Measurements from ENCODE around the gene C6orf89. TPM values are rescaled to one million over a fixed set of nuclear protein-coding genes. Genes with fewer than 3 reads are reported as not detected.

The C6orf89 gene, protein sequence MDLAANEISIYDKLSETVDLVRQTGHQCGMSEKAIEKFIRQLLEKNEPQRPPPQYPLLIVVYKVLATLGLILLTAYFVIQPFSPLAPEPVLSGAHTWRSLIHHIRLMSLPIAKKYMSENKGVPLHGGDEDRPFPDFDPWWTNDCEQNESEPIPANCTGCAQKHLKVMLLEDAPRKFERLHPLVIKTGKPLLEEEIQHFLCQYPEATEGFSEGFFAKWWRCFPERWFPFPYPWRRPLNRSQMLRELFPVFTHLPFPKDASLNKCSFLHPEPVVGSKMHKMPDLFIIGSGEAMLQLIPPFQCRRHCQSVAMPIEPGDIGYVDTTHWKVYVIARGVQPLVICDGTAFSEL
- 10 to 100 TPM; 56.5 to 59.9 TPM for total RNA-seq
- long read RNA-seq, donor 1, full-length matches to known transcripts = 18 of 30 reads
- long read RNA-seq, donor 1, partial matches to known transcripts = 0 of 30 reads
- long read RNA-seq, donor 1, other reads (novel, unspliced or antisense) = 12 of 30 reads
- long read RNA-seq, donor 2, full-length matches to known transcripts = 65 of 94 reads
- long read RNA-seq, donor 2, partial matches to known transcripts = 6 of 94 reads
- long read RNA-seq, donor 2, other reads (novel, unspliced or antisense) = 23 of 94 reads

DNA sequence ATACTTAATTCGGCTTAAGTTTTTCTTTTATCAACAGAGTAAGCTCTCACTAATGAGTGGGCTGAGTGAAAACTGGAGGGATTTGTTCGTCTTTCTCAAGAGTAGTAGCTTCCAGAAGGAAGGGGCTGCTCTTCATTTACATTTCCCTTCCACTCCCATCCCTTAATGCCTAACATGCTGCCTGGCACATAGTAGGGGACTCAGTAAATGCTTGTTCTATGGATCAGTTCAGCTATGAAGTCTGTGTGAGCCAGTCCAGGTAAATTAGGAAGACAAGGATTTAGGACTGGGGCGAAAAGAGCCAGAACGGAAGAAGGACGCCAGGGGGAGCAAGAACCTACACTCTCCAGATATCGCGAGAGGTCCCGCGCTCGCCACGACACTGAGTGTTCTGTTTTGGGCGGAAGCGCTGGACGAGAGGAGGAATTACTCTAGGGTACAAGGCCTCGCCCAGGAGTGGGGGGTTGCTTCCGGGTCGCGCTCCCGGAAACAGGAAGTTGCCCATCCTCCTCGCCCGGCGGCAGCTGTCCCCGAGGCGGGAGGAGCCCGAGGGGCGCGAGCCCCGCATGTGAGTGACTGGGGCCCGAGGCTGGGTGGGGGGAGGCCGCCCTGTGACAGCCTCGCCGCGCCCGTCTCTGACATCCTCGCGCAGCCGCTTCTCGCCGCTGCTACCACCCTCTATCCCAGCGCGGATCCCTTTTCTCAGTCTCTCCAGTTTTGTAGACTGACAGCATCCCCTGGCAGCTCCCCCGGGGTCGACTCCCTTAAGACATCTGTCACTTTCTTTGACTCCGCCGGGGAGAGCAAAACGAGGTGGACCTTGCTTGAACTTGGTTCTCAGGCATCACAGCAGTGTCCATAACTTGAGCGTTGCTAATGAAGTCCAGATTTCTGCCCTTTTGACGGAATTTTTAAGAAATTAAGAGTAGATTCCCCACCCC is at the start of gene C6orf89:
Gene C6orf89, plus strand, starts transcription at position 492 of the 941 bp plus-strand sequence. CDS start 13,493 bp downstream, outside the sequence.
- peak; percentile 99 for DNase-seq (ENCODE audit: low spot score)
- intact Hi-C loops (cut with DNase I) = loop anchor here in 1 of 2 donors (5.0 to 10.0 kb wide), 2 partner anchors 129 to 312 kb away; no protein-coding TSS in a partner anchor

DNA sequence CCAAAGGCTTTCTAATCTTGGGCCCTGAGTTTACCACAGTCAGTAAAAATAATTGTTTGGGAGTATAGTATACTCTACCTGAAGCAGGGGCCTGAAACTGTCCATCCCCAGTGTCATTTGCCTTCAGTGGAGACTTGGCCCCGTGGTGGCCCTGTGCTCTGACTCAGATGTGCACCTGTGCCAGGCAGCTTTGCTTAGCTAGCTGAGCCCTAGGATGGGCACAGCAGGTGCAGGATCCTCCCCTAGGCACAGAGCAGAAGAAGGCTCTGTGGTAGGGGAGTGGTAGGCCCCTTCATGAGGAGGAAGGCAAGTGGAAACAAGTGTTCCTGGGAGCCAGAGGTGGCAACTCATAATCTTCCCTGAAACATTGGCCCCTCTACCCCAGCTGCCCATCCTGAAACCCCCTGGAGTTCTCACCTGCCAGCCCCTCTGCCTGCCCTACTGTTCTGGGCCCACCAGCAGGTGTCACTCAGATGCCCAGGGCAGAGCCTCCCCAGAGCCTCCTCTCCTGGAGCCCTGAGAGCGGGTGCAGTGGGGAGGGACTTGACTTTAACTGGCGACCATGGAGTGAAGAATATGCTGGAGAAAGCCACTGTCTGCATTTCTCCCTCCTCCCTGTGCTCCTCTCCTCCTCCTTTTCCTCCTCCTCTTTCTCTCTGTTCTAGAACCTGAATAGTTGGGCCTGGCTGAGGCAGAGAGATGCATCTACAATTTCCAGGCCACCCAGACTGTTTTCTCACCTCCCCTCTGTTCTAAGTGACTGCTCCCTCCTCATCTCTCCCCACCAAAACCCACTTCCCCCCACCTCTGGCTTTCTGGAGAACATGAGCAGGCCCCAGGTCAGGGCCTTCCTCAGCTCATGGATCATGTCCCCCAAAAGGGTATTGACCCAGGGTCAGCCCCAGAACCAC is 49.4 kb upstream of the C6orf89 start:
- intact Hi-C loops (cut with DNase I) = no loop called here
- no peak for DNase-seq (ENCODE audit: low spot score)

DNA sequence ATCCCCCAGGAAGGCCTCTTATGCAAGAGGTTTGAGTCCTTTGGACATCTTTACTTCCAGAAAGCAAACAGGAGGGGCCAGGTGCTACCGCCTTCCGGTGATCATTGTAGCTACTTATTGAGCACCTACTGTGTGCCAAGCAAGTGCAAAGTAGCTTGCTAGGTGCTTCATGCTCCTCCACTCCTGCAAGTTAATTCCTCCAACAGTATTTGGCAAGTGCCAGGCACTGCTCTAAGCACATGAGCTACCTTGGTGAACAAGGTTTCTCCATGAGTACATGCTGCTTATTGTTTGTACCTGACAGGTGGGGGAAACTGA is 48.8 kb upstream of the C6orf89 start:
- DNase-seq (ENCODE audit: low spot score) = no peak
- intact Hi-C loops (cut with DNase I) = no loop called here

DNA sequence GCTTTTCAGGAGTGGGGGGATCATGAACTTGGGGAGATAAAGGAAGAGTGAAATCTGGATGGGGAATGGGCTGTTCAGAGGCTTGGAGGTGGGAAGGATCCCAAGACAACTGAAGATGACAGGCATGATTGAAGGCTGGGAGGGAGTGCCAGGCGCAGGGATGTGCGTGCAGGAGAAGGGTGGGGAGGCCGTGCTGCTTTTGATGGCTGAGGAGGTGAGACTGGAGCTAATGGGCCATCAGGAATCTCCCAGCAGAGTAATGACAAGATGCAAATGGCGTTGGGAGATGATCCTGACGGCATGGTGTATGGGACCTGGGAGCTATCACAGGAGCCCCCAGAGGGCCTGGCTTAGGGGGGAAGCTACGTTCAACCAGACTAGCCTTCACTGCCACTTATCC is 48.1 kb upstream of the C6orf89 start:
- no peak for DNase-seq (ENCODE audit: low spot score)
- intact Hi-C loops (cut with DNase I) = loop anchor here in 1 of 2 donors (1.0 kb wide), 1 partner anchor 71 kb away; no protein-coding TSS in a partner anchor

DNA sequence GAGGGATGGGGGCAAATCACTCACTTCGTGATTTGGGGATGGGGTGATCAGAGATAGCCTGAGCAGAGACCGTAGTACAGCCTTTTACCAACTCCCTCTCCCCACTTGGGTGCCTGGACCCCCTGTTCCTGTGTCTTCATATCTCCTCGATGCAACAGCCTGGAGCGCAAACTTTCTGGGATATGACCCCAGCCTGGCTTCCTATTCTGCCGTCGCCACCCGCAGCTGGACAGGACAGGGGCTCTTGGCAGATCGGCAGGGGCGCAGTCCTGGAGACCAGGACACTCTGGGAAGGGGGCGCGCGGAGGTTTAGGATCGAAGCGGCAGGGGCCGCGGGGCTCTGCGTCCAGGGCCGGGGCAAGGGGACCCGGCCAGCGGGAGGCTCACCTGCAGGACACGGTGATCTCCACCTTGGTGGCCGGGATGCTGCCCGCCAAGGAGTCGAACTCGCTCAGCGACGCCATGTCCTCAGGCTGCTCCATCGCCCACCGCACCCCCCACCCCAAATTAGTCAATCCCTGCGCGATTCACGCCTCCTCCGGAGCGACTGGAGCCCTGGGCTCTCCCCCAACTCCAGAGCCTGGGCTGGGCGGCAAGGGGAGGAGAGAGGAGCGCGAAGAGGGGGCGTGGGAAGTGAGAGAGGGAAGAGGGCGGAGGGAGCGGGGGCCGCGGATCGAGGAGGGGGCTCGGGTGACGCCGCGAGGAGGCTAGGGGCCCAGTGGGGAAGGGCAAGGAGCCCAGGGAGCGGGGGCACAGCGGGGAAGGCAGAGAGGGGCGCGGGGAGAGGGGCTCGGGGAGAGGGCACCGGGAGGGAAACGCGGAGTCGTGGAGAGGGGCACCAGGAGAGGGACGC is 46.6 kb upstream of the C6orf89 start, which contains the start of gene CPNE5:
Gene CPNE5, minus strand, starts transcription at position 549 of the 853 bp plus-strand sequence. Its CDS starts 67 bp downstream, at position 482.
- intact Hi-C loops (cut with DNase I) = loop anchor here in 1 of 2 donors (1.0 kb wide), 1 partner anchor 73 kb away; no protein-coding TSS in a partner anchor
- DNase-seq (ENCODE audit: low spot score) = no peak

DNA sequence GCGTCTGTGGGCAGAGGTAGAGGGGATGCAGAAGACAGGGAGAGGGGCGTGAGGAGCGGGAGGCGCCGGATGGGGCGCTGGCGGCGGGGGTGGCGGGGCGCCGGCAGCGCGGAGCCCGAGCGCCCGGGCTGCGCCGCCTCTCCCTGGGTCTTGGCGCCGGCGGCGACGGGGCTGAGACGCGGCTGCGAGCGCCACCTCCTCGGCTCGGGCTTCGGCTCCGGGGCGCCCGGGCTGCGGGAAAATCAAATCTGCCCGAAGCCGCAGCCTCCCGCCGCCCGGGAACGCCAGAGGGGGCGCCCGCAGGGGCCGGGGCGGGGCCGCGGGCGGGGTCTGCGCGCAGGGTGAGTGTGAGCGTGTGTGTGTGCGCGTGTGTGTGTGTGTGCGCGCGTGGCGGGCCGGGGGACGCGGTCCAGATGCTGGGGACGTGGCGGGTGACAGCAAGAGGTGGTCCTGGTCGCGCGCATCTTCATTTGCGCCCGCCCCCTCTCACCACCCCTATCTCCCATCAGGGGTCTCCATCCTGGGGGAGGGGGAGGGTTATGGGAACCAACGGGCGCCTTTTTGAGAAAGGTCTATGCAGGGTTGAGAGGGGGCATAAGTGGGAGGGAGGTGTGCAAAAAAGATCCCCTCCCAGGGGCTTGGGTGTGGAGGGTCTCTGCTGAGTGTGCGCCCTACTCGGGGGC is 45.9 kb upstream of the C6orf89 start:
- intact Hi-C loops (cut with DNase I) = no loop called here

DNA sequence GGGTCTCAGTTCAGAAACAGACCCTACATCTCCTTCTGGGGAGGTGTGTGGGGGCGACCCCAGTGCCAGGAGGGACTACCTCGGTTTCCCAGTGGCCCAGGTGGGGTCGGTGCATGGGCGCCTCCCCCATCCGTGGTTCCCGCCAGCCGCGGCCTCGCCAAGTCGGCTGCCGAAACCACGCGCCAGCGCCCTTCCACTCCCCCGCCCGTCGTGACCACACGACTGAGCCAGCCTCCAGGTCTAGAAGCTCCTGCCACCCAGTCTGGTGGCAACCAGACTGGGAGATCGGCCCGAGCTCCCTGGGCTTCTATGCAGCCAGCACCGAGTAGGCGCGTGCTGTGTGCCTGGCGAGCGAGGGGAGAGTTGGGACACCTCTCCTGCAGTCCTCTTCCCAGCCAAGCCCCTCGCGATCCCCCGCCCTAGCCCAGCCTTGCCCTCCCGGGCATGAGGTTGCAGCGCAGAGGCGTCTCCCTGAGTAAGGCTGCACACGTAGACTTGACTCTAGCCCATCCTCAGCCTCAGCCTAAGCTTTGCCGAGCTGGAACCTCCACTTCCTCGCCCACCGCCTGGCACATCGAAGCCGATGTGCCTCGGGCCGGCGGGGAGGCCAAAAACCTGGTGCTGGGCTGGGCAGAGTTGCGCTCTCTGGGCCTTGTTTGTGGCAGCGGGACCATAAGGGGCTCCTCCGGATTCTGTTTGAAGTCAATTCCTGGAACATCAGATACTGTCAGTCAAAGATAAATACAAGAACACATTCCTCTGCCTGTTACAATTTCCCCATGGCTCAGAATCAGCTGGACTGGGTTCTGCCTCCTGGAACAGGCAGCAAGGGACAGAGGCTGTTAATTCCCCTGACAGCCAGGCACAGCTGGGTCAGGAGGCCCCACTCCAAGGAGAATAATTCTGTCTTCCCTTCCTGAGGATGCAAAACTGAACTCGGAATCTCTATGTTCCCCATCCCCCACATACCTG is 45.0 kb upstream of the C6orf89 start:
- intact Hi-C loops (cut with DNase I) = no loop called here
- no peak for DNase-seq (ENCODE audit: low spot score)

More for the DNA sequence above, 45.9 kb upstream of the C6orf89 start:
- DNase-seq (ENCODE audit: low spot score) = peak; percentile 86

DNA sequence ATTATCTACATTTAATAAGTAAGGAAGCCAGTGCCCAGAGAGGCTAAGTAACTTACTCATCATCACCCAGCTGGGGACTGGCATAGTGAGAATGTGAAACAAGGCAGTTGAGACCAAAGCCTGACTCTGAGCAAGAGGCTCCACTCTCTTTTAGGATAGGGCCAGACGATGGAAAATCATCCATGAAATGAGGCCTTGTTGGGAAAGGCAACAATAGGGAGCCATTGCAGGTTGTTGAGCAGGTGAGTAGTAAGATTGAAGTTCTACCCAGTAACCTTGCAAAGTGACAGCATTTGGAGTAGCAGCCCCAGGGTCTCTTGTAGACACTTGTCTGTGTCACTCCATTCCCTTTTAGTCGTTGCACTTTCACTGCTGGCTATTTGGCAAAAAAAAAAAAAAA is 44.0 kb upstream of the C6orf89 start:
- intact Hi-C loops (cut with DNase I) = no loop called here
- no peak for DNase-seq (ENCODE audit: low spot score)

DNA sequence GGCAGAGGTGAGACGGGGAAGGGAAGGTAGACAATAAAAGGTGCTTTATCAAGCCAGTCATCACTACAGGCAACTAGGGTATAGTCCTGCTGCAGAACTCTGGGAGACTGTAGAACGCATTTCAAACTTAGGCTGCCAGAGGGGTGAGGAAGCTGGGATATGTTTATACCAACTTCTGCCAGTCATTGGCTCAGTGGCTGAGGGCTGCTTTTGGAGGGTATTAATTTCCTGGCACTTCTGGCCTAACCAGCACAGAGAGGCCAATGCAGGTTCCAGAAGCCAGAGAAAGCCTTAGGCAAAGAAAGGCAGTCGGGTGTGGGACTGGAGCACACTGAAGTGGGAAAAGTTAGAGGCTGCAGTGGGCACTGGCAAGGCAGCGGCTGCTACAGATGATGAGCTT is 42.6 kb upstream of the C6orf89 start:
- DNase-seq (ENCODE audit: low spot score) = no peak
- intact Hi-C loops (cut with DNase I) = no loop called here

DNA sequence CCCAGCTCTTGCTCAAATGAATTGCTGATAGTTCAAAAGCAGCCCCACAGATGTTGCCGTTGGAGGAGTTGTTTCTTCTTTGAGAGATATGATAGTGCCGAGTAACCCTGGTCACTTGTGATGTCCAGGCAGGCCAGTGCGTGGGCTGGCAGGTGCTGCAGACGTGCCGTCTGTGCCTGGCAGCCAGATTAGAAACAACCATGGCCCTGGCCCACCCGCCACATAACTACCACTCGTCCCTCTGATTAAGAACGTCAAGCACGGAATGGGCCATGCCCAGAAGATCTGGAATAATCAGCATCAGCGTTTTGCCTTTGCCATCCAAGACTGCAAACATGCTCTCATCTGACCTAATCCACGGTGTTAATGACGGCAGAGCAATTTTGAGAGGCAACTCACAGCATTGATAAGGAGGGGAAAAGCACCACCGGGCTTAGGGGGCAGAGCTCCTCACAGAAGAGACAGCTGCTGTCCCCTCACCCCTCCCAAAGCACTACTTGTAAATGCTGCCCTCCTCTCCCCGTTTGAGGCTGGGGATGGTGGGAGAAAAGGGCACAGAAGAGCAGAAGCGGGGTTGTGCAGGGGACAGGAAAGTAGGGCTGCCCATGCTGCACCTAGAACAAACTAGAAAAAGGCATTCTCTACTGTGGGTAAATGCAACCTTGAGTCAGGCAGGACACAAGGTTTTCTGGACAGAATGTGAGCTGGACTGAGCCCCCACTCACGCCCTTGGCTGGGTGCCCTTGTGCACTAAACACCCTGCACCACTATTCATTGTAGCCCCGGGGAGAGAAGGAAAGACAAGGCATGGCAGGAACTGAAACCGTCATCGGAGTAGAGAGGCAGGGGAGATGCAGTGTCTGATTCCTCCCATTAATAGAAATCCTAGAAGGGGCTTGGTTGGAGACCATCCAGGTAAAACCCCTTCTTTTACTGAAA is 41.3 kb upstream of the C6orf89 start:
- DNase-seq (ENCODE audit: low spot score) = peak; percentile 52
- intact Hi-C loops (cut with DNase I) = no loop called here

DNA sequence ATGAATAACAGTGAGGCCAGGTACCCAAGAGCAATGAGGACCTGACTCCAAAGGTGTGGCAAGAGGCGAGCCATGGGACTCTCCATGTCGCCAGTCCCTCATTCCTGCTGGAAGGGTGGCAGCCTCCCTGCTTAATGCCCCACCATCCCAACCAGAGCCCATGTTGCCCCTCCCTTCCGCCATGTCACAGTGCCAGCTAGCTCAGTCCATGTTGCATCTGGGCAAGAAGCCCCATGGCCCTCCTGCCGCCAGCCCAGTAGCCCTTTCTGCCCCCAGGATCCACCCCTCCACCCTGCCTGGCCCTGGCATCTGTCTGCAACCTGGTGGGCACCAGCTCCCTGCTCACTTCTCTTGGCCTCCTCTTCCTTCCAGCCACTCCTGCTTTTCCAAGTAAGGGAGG is 40.5 kb upstream of the C6orf89 start:
- DNase-seq (ENCODE audit: low spot score) = no peak
- intact Hi-C loops (cut with DNase I) = no loop called here

DNA sequence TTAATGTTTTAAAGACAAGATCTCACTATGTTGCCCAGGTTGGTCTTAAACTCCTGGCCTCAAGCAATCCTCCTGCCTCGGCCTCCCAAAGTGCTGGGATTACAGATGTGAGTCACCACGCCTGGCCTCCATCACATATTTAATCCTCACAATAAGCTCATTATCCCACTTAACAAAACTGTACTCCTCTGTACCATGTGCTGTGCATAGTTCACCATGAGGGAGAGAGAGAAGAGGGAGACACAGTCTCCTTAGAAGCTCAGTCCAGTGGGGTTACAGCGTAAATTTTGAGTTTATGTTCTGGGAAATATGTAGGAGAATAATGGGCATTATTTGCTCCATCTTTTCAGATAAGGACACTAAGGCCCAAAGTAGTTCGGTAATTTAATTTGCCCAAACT is 38.6 kb upstream of the C6orf89 start:
- intact Hi-C loops (cut with DNase I) = no loop called here
- no peak for DNase-seq (ENCODE audit: low spot score)

DNA sequence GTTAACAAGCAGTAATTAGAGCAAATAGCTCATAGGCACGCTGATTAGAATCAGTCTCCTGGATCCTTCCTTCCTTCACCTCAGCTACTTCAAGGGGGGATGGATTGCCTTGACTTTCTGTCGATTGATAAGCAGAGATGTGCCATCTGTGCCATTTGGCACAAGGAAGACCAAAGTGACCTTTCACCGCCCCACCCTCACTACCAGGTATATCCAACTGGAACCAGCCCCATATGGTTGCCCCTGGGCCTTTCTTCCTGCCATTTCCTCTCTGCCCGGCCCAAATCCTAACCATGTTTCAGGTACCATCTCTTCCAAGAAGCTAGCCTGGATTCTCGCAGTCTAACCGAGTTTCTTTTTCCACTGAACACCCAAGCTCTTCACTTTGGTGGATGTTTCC is 37.8 kb upstream of the C6orf89 start:
- DNase-seq (ENCODE audit: low spot score) = no peak

DNA sequence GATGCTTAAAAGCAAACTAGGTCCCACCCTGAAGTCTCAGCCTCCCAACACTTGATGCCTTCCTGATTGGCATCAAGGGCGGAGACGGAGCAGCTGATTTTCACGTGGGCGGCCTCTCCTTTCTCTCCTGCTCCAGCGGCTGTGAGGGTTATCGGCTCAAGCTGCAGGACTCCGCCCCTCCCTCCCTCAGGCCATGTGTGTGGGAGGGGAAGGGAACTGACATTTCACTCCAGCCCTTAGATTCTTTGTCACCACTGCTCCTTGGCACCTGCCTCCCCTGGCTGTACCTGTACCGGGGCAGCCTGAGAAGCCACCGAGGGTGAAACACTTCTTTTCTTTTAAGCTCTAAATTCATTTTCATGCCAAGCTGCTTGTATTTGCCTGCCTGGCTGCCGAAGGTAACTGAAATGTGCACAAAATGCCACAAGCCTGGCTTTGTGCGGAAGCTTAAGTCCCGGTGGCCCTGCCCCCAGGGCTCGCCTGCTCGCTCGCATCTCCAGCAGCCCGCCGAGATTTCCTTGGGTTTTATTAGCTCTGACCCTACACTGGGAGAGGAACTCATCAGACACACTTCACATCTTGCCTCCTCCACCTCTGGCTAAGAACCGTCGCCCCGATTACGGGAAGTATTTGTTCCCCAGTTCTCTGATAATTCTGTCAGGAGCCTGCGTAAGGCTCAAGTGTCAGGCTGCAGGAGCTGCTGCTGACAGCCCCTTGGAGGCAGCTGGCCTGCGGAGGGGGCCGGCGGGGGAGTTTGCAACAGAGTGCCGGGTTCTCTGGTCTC is 36.9 kb upstream of the C6orf89 start:
- intact Hi-C loops (cut with DNase I) = no loop called here
- no peak for DNase-seq (ENCODE audit: low spot score)

More for the DNA sequence above, 37.8 kb upstream of the C6orf89 start:
- intact Hi-C loops (cut with DNase I) = no loop called here
